GM20000 (cell line): ENCODE measurements around the gene TMEM106C.

Source experiments
- DNase-seq: peaks from one replicate; pipeline ENCODE4 v3.0.0; 2012; ENCODE audit warnings: low spot score
- CTCF ChIP-seq: IDR thresholded peaks from 2 replicates; pipeline ENCODE4 v1.5.1; 2012; ENCODE audit warnings: mild to moderate bottlenecking, control low read depth; ENCODE audit errors: extremely low read depth, missing control alignments

Gene TMEM106C

GRCh38 chr12:47967461-47968321, 4.3 kb downstream of the TMEM106C start:
- TF ChIP-seq CTCF: no peak
- no peak for DNase-seq

- TF ChIP-seq CTCF: no peak
These were observed 6.4 kb downstream of the TMEM106C start for GRCh38 chr12:47969845-47970244.

GRCh38 chr12:47970843-47971242, 7.4 kb downstream of the TMEM106C start:
- TF ChIP-seq CTCF: no peak
- DNase-seq: no peak

More at GRCh38 chr12:47969845-47970244, 6.4 kb downstream of the TMEM106C start:
- DNase-seq: no peak

GRCh38 chr12:47972895-47973294, 9.5 kb downstream of the TMEM106C start:
- no peak for TF ChIP-seq CTCF
- no peak for DNase-seq

- no peak for TF ChIP-seq CTCF
- DNase-seq: no peak
These were observed 10.5 kb downstream of the TMEM106C start for GRCh38 chr12:47973870-47974269.

GRCh38 chr12:47975036-47975620, 11.7 kb downstream of the TMEM106C start:
- no peak for TF ChIP-seq CTCF
- no peak for DNase-seq

- DNase-seq: no peak
- TF ChIP-seq CTCF: no peak
These were observed 12.4 kb downstream of the TMEM106C start for GRCh38 chr12:47975816-47976215.
